Measurements from ENCODE around the gene DGLUCY.

- TF ChIP-seq POLR2A (IDR thresholded peaks at IDR 0.05), result no peak
- TF ChIP-seq CTCF (IDR thresholded peaks at IDR 0.05), result no peak
- no peak for TF ChIP-seq POLR2AphosphoS5 (IDR thresholded peaks at IDR 0.05)
These were observed 5.9 kb downstream of the DGLUCY start for GRCh38 chr14:91119556-91120311.

Data from prostate gland (tissue), 2 donors.